HG03097 (cell line): ENCODE measurements around the gene PTPDC1.

Source experiments
- ATAC-seq: cut with Tn5 transposase; IDR thresholded peaks from one replicate; pipeline ENCODE4 v1.9.1; 2021; ENCODE audit not compliant: unreplicated experiment, low FRiP score

Gene PTPDC1, protein sequence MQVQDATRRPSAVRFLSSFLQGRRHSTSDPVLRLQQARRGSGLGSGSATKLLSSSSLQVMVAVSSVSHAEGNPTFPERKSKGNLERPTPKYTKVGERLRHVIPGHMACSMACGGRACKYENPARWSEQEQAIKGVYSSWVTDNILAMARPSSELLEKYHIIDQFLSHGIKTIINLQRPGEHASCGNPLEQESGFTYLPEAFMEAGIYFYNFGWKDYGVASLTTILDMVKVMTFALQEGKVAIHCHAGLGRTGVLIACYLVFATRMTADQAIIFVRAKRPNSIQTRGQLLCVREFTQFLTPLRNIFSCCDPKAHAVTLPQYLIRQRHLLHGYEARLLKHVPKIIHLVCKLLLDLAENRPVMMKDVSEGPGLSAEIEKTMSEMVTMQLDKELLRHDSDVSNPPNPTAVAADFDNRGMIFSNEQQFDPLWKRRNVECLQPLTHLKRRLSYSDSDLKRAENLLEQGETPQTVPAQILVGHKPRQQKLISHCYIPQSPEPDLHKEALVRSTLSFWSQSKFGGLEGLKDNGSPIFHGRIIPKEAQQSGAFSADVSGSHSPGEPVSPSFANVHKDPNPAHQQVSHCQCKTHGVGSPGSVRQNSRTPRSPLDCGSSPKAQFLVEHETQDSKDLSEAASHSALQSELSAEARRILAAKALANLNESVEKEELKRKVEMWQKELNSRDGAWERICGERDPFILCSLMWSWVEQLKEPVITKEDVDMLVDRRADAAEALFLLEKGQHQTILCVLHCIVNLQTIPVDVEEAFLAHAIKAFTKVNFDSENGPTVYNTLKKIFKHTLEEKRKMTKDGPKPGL

GRCh38 chr9:94084314-94084713, at the start of gene PTPDC1:
PTPDC1 (plus strand) TSS chr9:94084464; CDS start chr9:94084531, 67 bp downstream.
- no peak for ATAC-seq

DNA sequence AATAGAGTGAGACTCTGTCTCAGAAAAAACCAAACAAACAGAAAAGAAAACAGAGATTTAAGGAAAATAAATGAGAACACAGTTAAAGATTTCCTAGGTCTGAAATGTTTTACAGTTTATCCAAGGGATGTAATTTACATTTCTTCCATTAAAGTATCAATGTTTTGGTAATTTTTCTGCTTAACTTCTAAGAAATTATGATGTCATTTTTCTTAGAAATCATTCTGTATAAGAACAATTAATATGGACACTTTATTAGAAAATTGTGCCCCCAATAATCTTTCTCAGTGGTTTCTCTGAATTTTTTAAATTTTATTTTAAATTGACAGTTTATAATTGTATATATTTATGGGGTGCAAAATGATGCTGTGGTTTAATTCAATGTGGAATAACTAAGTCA, 49.8 kb upstream of the PTPDC1 start:
- ATAC-seq = no peak

DNA sequence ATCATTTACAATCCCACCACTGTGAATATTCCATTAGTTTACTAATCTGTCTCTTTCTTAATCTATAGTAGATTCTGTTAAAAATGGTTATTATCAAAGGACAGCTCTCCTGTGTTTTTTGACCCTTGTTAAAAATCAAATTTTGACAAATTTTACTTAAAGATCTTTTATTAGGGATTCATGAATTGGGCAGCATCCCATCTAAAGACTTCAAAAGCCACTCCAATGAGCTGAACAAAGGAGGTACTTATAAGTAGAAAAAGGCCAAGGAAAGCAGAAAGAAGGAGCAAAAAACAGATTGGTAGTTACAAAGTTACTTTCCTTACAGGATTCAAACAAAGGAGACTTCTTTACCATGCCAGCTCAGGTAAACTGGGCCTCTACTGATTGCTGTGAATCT, 44.5 kb upstream of the PTPDC1 start:
- no peak for ATAC-seq

DNA sequence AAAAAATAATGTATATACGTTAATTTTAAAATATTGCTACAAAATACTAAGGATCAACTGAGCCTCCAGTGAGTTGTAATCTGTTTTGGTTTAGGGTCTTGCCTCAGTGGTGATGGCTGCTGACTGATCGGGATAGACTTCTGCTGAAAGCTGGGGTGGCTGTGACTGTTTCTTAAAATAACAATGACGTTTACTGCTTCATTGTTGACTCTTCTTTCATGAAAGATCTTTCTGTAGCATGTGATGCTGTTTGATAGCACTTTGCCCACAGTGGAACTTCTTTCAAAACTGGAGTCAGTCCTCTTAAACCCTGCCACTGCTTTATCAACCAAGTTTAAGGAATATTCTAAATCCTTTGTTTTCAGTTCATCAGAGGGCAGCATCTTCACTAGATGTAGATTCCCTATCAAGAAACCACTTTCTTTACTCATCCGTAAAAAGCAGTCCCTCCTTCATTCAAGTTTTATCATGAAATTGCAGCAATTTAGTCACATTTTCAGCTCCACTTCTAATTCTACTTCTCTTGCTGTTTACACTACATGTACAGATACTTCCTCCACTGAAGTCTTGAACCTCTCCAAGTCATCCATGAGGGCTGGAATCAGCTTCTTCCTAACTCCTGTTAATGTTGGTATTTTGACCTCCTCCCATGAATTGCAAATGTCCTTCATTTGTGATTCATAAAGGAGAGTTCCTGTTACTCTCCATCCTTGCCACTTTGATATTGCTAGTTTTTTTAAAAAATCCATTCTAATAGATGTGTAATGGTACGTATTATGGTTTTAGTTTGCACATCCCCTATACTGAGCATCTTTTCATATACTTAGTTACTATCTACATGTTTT, 41.5 kb upstream of the PTPDC1 start:
- no peak for ATAC-seq

GRCh38 chr9:94054716-94055115, 29.5 kb upstream of the PTPDC1 start:
- no peak for ATAC-seq

DNA sequence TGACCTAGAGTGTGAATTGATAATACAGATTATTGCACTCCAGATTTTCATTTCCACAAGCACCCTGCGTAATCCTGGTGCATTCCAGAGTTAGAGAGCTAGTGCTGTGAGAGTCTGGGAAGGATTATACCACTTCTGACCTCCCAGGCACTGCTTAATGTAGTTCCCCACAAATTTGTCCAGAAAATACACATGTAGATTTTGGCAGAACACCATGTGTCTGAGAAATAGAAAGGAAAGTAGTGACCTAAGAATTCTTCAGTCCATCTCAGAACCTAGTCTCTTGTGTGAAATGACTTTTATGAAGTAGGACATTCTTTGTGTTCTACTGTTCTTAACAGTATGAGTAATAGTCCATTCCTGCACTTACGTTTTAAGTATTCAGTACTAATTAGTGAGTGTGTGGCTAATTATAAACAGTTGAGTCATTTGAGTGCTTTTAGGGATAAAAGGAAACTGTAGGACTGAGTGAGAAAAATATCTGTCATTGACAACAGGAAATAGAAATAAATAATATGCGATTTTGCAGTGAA, 27.8 kb upstream of the PTPDC1 start:
- ATAC-seq = no peak

DNA sequence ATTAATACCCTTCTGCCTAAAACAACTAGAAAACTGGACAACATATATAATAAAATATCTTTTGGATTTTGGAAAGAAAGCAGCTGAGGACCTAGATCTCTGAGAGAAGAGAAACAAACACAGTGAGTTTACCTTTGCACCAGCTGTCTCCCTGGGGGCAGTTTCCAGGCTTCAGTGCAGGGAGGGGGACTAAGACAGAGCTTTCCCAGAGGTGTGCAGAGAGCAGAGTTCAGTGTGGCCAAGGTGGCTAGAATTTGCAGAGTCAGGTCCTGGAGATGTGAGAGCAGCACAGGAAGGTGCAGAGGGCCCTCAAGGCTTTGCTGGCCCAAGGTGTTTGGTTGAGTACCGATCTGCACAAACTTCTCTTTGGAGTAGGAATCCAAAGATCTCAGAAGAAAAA, 26.3 kb upstream of the PTPDC1 start:
- no peak for ATAC-seq

DNA sequence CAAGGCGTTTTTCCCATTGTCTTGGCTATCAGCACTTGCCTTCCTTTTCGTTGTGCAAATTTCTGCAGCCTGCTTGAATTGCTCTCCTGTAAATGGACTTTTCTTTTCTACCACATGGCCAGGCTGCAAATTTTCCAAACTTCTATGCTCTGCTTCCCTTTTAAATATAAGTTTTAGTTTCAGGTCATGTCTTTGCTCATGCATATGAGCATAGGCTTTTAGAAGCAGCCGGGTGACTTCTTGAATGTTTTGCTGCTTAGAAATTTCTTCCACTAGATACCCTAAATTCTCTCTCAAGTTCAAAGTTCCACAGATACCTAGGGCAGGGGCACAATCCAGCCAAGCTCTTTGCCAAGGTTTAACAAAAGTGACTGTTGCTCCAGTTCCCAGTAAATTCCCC, 22.4 kb upstream of the PTPDC1 start:
- no peak for ATAC-seq

GRCh38 chr9:94065535-94065961, 18.7 kb upstream of the PTPDC1 start:
- no peak for ATAC-seq

GRCh38 chr9:94068257-94068656, 16.0 kb upstream of the PTPDC1 start:
- ATAC-seq = no peak

GRCh38 chr9:94076557-94076956, 7.7 kb upstream of the PTPDC1 start:
- no peak for ATAC-seq

GRCh38 chr9:94078086-94078485, 6.2 kb upstream of the PTPDC1 start:
- no peak for ATAC-seq

- no peak for ATAC-seq
These were observed 5.0 kb upstream of the PTPDC1 start for GRCh38 chr9:94079236-94079635.

DNA sequence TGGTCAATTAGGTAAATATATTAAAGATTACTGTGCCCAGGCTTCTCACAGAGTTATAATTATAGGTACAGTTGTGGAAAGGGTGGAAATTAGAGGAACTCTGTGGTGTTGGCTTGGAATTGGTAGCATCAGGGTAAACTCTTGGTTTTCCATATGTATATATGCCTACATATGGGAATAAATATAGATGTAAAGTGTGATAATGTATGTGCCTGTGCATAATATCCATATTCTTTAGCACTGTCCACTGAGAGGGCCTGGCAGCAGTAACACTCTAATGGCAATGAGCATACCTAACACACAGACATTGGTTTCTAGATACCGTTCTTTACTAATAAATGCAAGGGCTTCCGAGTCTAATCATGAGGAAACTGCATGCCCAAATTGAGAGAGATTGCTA, 4.0 kb upstream of the PTPDC1 start:
- ATAC-seq = no peak

DNA sequence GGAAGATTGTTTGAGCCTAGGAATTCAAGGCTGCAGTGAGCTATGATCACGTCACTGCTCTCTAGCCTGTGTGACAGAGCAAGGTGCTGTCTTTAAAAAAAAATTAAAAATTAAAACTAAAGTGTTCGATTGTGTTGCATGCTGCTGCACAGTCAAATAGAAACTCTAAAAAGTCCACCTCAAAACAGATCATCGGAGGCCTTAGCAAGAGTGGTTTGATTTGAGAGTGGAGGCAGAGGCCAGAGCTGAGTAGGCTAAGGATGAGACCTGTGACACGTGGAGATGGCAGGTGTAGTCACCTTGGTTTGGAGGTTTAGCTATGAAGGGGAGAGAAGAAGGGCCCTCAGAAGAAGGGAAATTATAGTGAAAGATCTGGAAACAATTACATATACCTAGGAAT, 2.8 kb upstream of the PTPDC1 start:
- no peak for ATAC-seq

- no peak for ATAC-seq
These were observed 2.3 kb upstream of the PTPDC1 start for GRCh38 chr9:94081864-94082463.

- ATAC-seq = no peak
These were observed 1.7 kb upstream of the PTPDC1 start for GRCh38 chr9:94082553-94082952.

DNA sequence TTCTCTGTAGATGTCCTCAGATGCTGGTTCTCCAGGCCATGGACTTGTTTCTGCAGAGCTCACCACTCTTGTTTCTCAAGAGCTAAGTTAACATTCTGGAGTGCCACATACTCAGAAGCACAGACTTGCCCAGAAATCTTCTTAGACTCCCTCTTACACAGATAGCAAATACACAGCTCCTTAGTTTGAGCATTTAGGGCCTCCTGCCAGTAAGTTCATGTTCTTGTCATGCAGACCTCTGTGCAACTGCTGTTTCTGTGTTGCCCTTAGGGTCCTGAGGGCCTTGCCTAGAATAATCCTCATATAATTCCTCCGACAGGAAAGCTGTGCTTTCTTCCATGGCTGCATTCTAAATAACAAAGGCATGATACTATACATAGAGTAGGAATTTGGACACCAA, 1.3 kb upstream of the PTPDC1 start:
- ATAC-seq = no peak

GRCh38 chr9:94083384-94083783, 880 bp upstream of the PTPDC1 start:
- ATAC-seq = no peak

- ATAC-seq = no peak
These were observed 887 bp downstream of the PTPDC1 start for GRCh38 chr9:94085062-94085639.
